ENCODE results near the gene SCLT1. TPM values are rescaled to one million over a fixed set of nuclear protein-coding genes. Genes with fewer than 3 reads are reported as not detected.

Gene SCLT1
- total RNA-seq, 2 donors from 2014 or later, result 18.0 to 19.8 TPM

GRCh38 chr4:128856246-128856645 is 237.1 kb downstream of the SCLT1 start:
- DNase-seq (ENCODE audit: low spot score), result no peak
- intact Hi-C loops (cut with DNase I), result no loop called here

GRCh38 chr4:128855621-128856020 is 237.7 kb downstream of the SCLT1 start:
- no peak for DNase-seq (ENCODE audit: low spot score)
- intact Hi-C loops (cut with DNase I), result no loop called here

DNA sequence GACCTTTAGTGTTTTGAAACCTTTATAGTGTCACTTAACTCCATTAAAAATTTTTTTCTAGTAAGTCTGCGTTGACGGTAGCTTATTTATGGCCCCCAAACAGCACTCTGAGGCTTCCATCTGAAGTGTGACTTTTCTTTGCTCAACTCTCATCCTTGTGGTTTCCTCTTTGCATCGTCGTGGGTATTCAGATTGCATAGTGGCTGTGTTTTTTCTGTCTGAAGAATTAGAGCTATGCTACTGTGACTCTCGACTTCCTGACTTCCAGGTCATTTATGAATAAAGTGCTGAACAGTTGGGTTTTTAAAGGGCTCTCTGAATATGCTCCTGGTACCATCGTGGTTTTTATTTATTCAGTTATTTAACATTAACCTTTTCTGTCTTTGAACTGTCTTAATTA is 238.9 kb downstream of the SCLT1 start:
- no peak for DNase-seq (ENCODE audit: low spot score)
- intact Hi-C loops (cut with DNase I), result no loop called here

GRCh38 chr4:128853741-128854140 is 239.6 kb downstream of the SCLT1 start:
- no peak for DNase-seq (ENCODE audit: low spot score)
- intact Hi-C loops (cut with DNase I), result no loop called here

GRCh38 chr4:128850252-128850651 is 243.1 kb downstream of the SCLT1 start:
- DNase-seq (ENCODE audit: low spot score), result no peak
- intact Hi-C loops (cut with DNase I), result no loop called here

GRCh38 chr4:128848461-128848860 is 244.9 kb downstream of the SCLT1 start:
- no peak for DNase-seq (ENCODE audit: low spot score)

DNA sequence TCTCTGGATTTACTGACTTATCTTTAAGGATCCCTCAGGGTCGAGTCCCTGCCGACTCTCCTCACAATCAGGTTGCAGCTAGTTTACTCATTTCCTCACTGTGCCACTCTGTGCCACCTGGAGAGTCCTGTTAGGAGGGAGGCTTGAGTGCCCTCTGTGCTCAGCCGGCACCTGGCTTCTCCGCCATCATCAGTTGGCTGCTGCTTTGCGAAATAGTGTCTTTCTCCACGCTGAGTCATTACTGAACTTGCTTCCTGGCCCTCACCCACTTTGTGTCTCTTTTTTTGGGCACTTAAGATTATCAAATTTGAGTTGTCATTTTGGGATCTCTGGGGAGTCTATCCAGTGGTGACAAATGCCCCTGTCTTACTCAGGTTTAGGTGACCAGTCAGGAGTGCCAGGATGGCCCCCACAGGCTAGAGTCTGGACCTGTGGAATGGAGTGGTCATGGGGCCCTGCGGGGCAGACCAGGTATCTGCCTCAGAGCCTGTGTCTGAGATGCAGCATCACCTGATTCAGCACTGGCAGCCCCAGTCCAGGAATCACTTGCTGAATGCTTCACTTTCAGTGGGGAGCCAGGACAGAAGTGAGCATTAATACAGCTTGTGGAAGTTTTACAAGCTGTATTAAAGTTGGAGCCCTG is 246.1 kb downstream of the SCLT1 start:
- intact Hi-C loops (cut with DNase I), result no loop called here
- DNase-seq (ENCODE audit: low spot score), result no peak

More at GRCh38 chr4:128848461-128848860, 244.9 kb downstream of the SCLT1 start:
- intact Hi-C loops (cut with DNase I), result no loop called here

DNA sequence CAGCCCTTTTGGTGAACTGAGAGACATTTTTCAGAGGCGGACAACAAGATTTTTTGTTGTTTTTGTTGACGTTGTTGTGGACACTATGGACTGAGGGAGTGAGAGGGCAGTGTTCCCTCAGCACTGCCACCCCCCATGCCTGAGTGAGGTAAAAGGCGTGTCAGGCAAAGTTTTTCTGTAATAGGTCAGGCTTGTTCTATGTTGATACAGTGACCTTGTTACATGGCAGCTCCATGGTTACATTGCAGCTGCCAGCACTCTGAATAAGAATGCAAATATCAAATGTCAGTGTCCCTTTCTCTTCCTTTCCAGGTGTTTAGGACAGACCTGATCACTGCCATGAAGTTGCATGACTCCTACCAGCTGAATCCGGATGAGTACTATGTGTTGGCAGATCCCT is 247.3 kb downstream of the SCLT1 start:
- intact Hi-C loops (cut with DNase I), result no loop called here

DNA sequence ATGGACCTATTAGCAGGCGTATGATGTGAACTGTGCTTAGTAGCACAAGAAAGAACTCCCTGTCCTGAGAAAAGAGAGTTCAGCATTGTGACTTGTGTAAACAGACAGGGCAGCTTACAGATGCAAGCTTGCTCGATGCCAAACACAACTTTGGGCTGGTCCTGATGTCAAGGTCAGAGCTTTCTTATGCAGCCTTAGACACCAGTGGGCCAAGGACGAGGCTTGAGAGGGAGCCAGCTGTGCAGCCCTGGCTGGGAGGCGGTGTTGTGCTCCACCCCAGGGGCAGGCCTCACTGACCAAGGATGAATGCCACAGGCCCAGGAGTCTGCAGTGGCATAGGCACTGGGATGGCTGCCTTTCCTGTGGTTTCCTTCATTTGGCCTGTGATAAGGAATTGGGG is 248.4 kb downstream of the SCLT1 start:
- DNase-seq (ENCODE audit: low spot score), result no peak
- intact Hi-C loops (cut with DNase I), result no loop called here

More for the DNA sequence above, 247.3 kb downstream of the SCLT1 start:
- no peak for DNase-seq (ENCODE audit: low spot score)

- intact Hi-C loops (cut with DNase I), result no loop called here
- no peak for DNase-seq (ENCODE audit: low spot score)
These were observed 251.9 kb downstream of the SCLT1 start for GRCh38 chr4:128841402-128841801.

- intact Hi-C loops (cut with DNase I), result no loop called here
- no peak for DNase-seq (ENCODE audit: low spot score)
These were observed 252.5 kb downstream of the SCLT1 start for GRCh38 chr4:128840711-128841318.

- DNase-seq (ENCODE audit: low spot score), result no peak
- intact Hi-C loops (cut with DNase I), result no loop called here
These were observed 255.7 kb downstream of the SCLT1 start for GRCh38 chr4:128837679-128838078.

DNA sequence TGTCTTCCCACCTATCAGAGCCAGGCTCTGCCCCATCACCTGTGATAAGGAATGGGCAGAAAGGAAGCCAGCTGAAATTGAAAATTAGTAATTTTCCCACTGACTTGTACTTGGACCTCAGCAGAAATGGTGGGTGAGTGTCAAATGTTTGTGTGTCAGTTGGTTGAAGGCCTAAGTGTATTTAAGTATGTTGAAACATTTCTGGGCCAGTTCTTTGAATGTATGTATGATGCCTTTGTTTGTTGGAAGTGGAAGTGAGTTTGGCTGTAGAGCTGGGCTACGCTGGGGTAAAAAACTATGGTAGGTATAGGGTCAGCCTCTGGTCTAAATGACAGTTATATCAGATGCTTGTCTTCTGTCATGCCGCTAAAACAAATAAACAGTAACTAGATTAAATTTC is 256.1 kb downstream of the SCLT1 start:
- intact Hi-C loops (cut with DNase I), result no loop called here
- DNase-seq (ENCODE audit: low spot score), result no peak

GRCh38 chr4:128835498-128836222 is 257.7 kb downstream of the SCLT1 start:
- intact Hi-C loops (cut with DNase I), result no loop called here
- DNase-seq (ENCODE audit: low spot score), result peak; percentile 85

Other genes with a start within 250 kb of the SCLT1 start
- 1 to 10 TPM; 5.1 to 7.1 TPM for gene C4orf33, start 2.6 kb upstream of the SCLT1 start, total RNA-seq